Measurements from ENCODE around the gene HES3.
A peak's percentile ranks its signal among the peaks of the same experiment; 100 is the strongest.

HES3 gene

GRCh38 chr1:6256645-6257044 is 12.7 kb downstream of the HES3 start:
- H3K4me1 ChIP-seq (ENCODE audit: insufficient read depth, low read length): peaks cover 8% of the 10 kb centered on the region
- H3K27me3 ChIP-seq (ENCODE audit: insufficient read depth, low read length): no peaks in the 10 kb centered on the region
- H2AFZ ChIP-seq (ENCODE audit: low read depth, low read length): no peak overlapping the region
- H3K36me3 ChIP-seq (ENCODE audit: insufficient read depth, low read length): peaks cover 19% of the 10 kb centered on the region
- no peaks in the 10 kb centered on the region for H3K9me3 ChIP-seq (ENCODE audit: low read length)
- H3K4me3 ChIP-seq (ENCODE audit: low read length): no peak overlapping the region

GRCh38 chr1:6257541-6258069 is 13.6 kb downstream of the HES3 start:
- Histone ChIP-seq H2AFZ (ENCODE audit: low read depth, low read length) (no peak overlapping the region), H3K9me3 (ENCODE audit: low read length) (no peaks in the 10 kb centered on the region), H3K27me3 (ENCODE audit: insufficient read depth, low read length) (no peaks in the 10 kb centered on the region), H3K4me3 (ENCODE audit: low read length) (no peak overlapping the region), H3K4me1 (ENCODE audit: insufficient read depth, low read length) (peaks cover 16% of the 10 kb centered on the region), H3K36me3 (ENCODE audit: insufficient read depth, low read length) (peaks cover 19% of the 10 kb centered on the region)

GRCh38 chr1:6258675-6259074 is 14.7 kb downstream of the HES3 start:
- Histone ChIP-seq H3K27me3 (ENCODE audit: insufficient read depth, low read length) (no peaks in the 10 kb centered on the region), H2AFZ (ENCODE audit: low read depth, low read length) (no peak overlapping the region), H3K9me3 (ENCODE audit: low read length) (no peaks in the 10 kb centered on the region), H3K36me3 (ENCODE audit: insufficient read depth, low read length) (peaks cover 11% of the 10 kb centered on the region), H3K4me1 (ENCODE audit: insufficient read depth, low read length) (peaks cover 17% of the 10 kb centered on the region), H3K4me3 (ENCODE audit: low read length) (no peak overlapping the region)

GRCh38 chr1:6259491-6260362 is 15.7 kb downstream of the HES3 start:
- Histone ChIP-seq H3K4me3 (ENCODE audit: low read length) (peak overlapping the region; percentile 62), H3K4me1 (ENCODE audit: insufficient read depth, low read length) (peaks cover 24% of the 10 kb centered on the region), H2AFZ (ENCODE audit: low read depth, low read length) (no peak overlapping the region), H3K36me3 (ENCODE audit: insufficient read depth, low read length) (peaks cover under 1% of the 10 kb centered on the region), H3K27me3 (ENCODE audit: insufficient read depth, low read length) (no peaks in the 10 kb centered on the region), H3K9me3 (ENCODE audit: low read length) (no peaks in the 10 kb centered on the region)

GRCh38 chr1:6260433-6260934 is 16.5 kb downstream of the HES3 start:
- peaks cover 29% of the 10 kb centered on the region for H3K4me1 ChIP-seq (ENCODE audit: insufficient read depth, low read length)
- H3K27me3 ChIP-seq (ENCODE audit: insufficient read depth, low read length): no peaks in the 10 kb centered on the region
- no peak overlapping the region for H2AFZ ChIP-seq (ENCODE audit: low read depth, low read length)
- peak overlapping the region; percentile 62 for H3K4me3 ChIP-seq (ENCODE audit: low read length)
- no peaks in the 10 kb centered on the region for H3K9me3 ChIP-seq (ENCODE audit: low read length)
- H3K36me3 ChIP-seq (ENCODE audit: insufficient read depth, low read length): no peaks in the 10 kb centered on the region

- peak within 1 kb of the TSS; percentile 87 for H2AFZ ChIP-seq (ENCODE audit: low read depth, low read length)
- no peaks in the 10 kb centered on the region for H3K27me3 ChIP-seq (ENCODE audit: insufficient read depth, low read length)
- H3K4me1 ChIP-seq (ENCODE audit: insufficient read depth, low read length): peaks cover 29% of the 10 kb centered on the region
- H3K36me3 ChIP-seq (ENCODE audit: insufficient read depth, low read length): no peaks in the 10 kb centered on the region
- peak within 1 kb of the TSS; percentile 62 for H3K4me3 ChIP-seq (ENCODE audit: low read length)
- no peaks in the 10 kb centered on the region for H3K9me3 ChIP-seq (ENCODE audit: low read length)
Observed at GRCh38 chr1:6260961-6261614, 17.1 kb downstream of the HES3 start, which contains the start of gene GPR153. TSS of gene GPR153 (minus strand) at chr1:6261098. CDS start at chr1:6254905, 6,193 bp downstream.

- Histone ChIP-seq H3K36me3 (ENCODE audit: insufficient read depth, low read length) (no peaks in the 10 kb centered on the region), H2AFZ (ENCODE audit: low read depth, low read length) (peak overlapping the region; percentile 87), H3K9me3 (ENCODE audit: low read length) (no peaks in the 10 kb centered on the region), H3K4me1 (ENCODE audit: insufficient read depth, low read length) (peaks cover 29% of the 10 kb centered on the region), H3K4me3 (ENCODE audit: low read length) (peak overlapping the region; percentile 54), H3K27me3 (ENCODE audit: insufficient read depth, low read length) (no peaks in the 10 kb centered on the region)
Observed at GRCh38 chr1:6261615-6261995, 17.6 kb downstream of the HES3 start.

GRCh38 chr1:6262555-6263420 is 18.8 kb downstream of the HES3 start:
- Histone ChIP-seq H3K9me3 (ENCODE audit: low read length) (no peaks in the 10 kb centered on the region), H3K27me3 (ENCODE audit: insufficient read depth, low read length) (no peaks in the 10 kb centered on the region), H3K36me3 (ENCODE audit: insufficient read depth, low read length) (no peaks in the 10 kb centered on the region), H2AFZ (ENCODE audit: low read depth, low read length) (no peak overlapping the region), H3K4me3 (ENCODE audit: low read length) (no peak overlapping the region), H3K4me1 (ENCODE audit: insufficient read depth, low read length) (peaks cover 36% of the 10 kb centered on the region)

- Histone ChIP-seq H3K4me1 (ENCODE audit: insufficient read depth, low read length) (peaks cover 46% of the 10 kb centered on the region), H3K36me3 (ENCODE audit: insufficient read depth, low read length) (no peaks in the 10 kb centered on the region), H3K4me3 (ENCODE audit: low read length) (no peak overlapping the region), H3K27me3 (ENCODE audit: insufficient read depth, low read length) (no peaks in the 10 kb centered on the region), H3K9me3 (ENCODE audit: low read length) (no peaks in the 10 kb centered on the region), H2AFZ (ENCODE audit: low read depth, low read length) (no peak overlapping the region)
Observed at GRCh38 chr1:6263716-6264115, 19.7 kb downstream of the HES3 start.

- H3K4me3 ChIP-seq (ENCODE audit: low read length): no peak overlapping the region
- peaks cover 46% of the 10 kb centered on the region for H3K4me1 ChIP-seq (ENCODE audit: insufficient read depth, low read length)
- no peaks in the 10 kb centered on the region for H3K36me3 ChIP-seq (ENCODE audit: insufficient read depth, low read length)
- H3K9me3 ChIP-seq (ENCODE audit: low read length): no peaks in the 10 kb centered on the region
- H2AFZ ChIP-seq (ENCODE audit: low read depth, low read length): no peak overlapping the region
- H3K27me3 ChIP-seq (ENCODE audit: insufficient read depth, low read length): no peaks in the 10 kb centered on the region
Observed at GRCh38 chr1:6265151-6265550, 21.2 kb downstream of the HES3 start.

- H3K27me3 ChIP-seq (ENCODE audit: insufficient read depth, low read length): no peaks in the 10 kb centered on the region
- H3K36me3 ChIP-seq (ENCODE audit: insufficient read depth, low read length): no peaks in the 10 kb centered on the region
- no peak overlapping the region for H3K4me3 ChIP-seq (ENCODE audit: low read length)
- no peak overlapping the region for H2AFZ ChIP-seq (ENCODE audit: low read depth, low read length)
- peaks cover 58% of the 10 kb centered on the region for H3K4me1 ChIP-seq (ENCODE audit: insufficient read depth, low read length)
- H3K9me3 ChIP-seq (ENCODE audit: low read length): no peaks in the 10 kb centered on the region
Observed at GRCh38 chr1:6266641-6267040, 22.7 kb downstream of the HES3 start.

- Histone ChIP-seq H3K36me3 (ENCODE audit: insufficient read depth, low read length) (no peaks in the 10 kb centered on the region), H2AFZ (ENCODE audit: low read depth, low read length) (no peak overlapping the region), H3K4me3 (ENCODE audit: low read length) (no peak overlapping the region), H3K27me3 (ENCODE audit: insufficient read depth, low read length) (no peaks in the 10 kb centered on the region), H3K4me1 (ENCODE audit: insufficient read depth, low read length) (peaks cover 59% of the 10 kb centered on the region), H3K9me3 (ENCODE audit: low read length) (no peaks in the 10 kb centered on the region)
Observed at GRCh38 chr1:6267686-6268322, 23.8 kb downstream of the HES3 start.
